GM18511 (cell line): ENCODE data around the gene PDE11A.

Experiments used
- ATAC-seq: cut with Tn5 transposase; IDR thresholded peaks from one replicate; pipeline ENCODE4 v1.9.1; 2021; ENCODE audit warnings: mild to moderate bottlenecking, moderate library complexity; ENCODE audit not compliant: unreplicated experiment

Gene PDE11A

DNA sequence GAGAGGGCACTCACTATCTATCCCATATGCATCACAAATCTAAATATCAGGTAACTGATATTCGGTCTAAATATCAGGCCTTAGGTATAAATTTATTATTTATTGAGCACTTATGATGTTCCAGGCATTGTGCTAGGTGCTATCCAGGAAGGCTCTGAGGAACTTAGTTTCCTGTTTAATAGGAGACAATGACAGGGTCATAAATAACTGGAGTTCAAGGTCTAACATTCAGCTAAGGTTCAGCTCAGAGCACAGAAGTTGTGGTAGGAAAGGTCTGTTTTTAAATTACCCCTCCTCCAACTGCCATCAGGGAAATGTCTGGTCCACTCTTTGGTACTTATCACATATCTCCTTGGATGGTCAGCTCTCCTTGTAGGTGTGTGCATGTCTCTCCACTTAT, 486.4 kb downstream of the PDE11A start:
- no peak for ATAC-seq

DNA sequence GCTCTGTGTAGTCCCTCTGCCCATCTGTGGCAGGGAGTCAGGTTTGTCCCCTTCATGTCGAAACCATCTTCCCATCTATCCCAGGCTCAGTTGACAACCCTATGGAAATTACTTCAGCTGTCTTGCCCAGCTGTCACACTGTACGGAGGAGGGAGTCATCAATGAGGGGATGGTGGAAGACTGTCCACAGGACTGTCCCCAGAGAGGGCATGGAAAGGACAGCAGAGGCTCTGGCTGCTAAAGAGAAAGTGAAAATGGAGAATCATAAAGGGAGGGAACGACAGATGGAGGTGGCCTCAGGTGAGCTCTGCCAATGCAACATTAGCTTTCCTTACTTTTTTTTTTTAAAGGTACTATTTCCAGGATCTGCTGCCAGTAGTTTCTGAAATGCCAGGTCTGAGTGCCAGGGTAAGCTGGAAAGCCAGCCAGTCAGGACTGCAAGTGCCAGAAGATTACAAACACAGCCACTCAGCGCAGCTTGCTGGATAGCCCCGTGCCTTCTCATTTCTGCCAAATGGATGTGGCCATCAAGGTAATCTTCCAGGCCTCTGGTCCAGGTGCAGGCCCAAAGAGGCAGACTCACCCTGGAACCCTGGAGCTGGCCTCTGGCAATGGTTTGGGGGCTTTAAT, 487.2 kb downstream of the PDE11A start:
- ATAC-seq = no peak

DNA sequence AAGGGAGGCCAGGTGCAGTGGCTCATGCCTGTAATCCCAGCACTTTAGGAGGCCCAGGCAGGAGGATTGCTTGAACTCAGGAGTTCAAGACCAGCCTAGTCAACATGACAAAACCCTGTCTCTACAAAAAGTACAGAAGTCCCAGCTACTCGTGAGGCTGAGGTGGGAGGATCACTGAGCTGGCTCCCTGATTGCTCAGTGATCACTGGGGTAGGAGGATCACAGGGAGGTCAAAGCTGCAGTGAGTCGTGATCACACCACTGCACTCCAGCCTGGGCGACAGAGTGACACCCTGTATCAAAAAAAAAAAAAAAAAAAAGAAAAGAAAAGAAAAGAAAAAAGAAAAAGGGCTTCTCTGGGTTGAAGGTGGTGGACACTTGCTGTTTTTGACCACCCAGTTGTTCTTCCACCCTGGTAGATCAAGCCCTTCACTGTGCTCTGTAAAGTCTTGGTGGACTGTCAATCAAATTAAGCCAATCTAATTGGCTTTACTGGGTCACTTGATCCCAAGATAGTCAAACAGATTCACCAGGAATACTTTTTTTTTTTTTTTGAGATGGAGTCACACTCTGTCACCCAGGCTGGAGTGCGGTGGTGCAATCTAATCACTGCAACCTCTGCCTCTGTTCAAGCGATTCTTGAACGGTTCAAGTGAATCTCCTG, 488.4 kb downstream of the PDE11A start:
- ATAC-seq = no peak

DNA sequence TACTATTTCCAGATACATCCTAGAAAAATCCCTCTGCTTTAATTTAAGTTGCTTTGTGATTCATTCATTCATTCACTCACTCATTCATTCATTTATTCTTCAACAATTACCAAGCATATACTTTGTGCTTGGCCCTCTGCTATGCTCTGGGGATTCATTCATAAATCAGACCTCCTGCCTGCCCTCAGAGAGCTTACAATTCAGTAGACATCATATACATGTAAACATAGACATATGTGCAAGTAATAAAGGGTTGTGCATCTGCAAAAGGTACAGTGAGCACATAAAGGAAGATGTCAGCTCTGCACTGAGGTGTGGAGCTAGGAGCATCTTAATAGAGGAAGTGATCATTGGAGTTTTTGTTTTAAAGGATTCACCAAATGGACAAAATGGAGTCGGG, 490.6 kb downstream of the PDE11A start:
- ATAC-seq = no peak

DNA sequence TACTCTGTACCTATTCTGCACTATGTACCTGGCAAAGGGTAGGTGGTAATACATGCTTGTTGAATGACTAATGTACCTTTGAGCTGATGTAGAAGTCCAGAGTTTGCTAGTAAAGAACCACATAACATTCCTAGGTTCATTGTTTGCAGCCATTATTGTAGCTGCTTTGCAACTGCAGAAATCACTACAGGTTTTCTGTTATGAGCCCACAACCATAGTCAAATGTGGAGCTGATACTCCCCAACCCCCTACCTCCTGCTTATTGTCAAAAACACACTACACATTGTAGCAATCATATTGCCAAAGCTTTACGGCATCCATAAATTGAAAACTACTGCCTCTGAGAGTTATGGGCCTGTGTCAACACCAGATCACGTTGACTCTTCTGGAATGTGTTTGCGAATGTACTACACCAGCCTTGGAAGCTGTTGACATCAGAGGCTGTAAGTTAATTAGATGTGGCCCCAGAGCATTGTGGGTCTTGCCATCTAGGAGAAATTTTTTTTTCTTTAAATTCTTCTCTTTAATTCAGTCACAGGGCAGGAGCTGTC, 493.0 kb downstream of the PDE11A start:
- ATAC-seq = no peak

DNA sequence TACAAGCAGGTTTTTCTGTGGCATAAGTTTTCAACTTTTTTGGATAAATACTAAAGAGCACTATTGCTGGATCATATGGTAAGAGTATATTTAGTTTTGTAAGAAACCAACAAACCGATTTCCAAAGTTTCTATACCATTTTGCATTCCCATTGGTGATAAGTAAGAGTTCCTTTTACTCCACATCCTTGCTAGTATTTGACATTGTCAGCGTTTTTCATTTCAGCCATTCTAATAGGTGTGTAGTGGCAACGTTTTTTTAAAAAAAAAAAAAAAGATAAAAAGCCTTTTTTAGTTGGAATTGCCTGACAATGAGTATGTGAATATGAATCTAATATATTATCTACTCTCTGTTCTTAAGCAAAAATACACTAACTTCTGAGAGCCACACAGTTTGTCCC, 494.1 kb downstream of the PDE11A start:
- ATAC-seq = no peak

DNA sequence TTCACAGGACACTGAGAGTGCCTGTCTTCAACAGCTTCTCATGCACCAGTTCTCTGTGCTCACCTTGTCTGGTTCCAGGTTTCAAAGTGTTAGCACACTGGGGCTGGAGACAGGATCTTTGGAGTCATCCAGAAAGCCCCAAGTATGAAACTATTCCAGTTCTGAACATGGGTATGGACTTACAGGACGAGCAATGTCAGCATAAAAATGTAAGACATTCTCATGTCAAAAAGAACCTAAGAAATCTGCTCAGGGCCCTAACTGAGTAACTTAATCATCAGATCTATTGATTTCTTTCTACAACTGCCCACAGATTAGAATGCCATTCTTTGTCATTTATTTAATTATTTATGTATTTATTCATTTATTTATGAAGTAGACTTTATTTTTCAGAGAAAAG, 495.5 kb downstream of the PDE11A start:
- no peak for ATAC-seq

DNA sequence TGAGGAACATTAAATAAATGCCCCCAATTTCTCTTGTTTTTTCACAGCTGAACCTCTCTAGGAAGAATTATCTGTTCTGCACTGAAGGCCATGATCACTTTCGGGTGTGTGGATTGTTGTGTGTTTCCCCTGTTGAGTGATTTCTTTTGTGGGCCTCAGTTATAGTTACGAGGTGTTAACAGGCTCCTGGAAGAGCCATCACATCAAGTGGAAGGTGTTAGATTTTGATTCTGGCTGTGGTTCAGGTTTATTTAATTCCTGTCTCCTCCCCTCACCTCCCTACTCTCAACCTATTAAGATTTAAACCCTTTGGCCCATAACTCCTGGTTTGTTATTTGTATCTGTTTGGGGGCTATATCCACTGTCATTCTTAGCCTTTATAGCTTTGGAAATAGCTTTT, 497.2 kb downstream of the PDE11A start:
- ATAC-seq = no peak

DNA sequence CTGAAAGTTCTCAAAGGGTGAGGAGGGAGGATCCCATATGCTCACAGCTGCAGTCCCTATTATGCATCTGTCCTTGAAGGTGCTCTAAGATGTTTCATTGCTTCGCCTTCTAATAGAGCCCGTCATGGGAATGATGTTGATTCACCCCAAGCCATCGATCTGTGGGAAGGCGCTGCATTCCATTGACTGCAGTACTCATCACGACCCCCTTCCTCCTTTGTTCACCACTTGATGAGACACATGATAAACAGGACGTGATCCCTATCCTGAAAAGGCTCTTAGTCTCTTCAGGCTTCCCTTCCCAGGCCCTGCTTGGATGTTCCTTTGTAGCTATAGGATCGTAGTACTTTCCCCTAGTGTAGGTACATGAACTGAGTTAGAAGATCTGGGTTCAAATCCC, 498.2 kb downstream of the PDE11A start:
- no peak for ATAC-seq
